WTC11 (cell line): ENCODE results near the gene UBE2G1. TPM values are rescaled to one million over a fixed set of nuclear protein-coding genes. Genes with fewer than 3 reads are reported as not detected.
A peak's percentile ranks its signal among the peaks of the same experiment; 100 is the strongest.

Source experiments
- ATAC-seq: fragments of 200-7000 bp; cut with Tn5 transposase; 2 replicates; pipeline ENCODE4 v1.10.0; 2021; ENCODE audit warnings: mild to moderate bottlenecking, moderate library complexity
- CTCF ChIA-PET: fragments of 300-600 bp; sonication (Branson Sonifier 250); formaldehyde crosslinking; loops from one replicate; lab custom pipeline; 2021; ENCODE audit warnings: antibody characterized with exemption; lab: Charles Lee
- POLR2A ChIA-PET: fragments of 350-600 bp; sonication (Branson Sonifier 250); formaldehyde crosslinking; loops from one replicate; lab custom pipeline; 2021; ENCODE audit warnings: antibody characterized with exemption; lab: Charles Lee
- DNase-seq: peaks from one replicate; pipeline ENCODE4 v3.0.0; 2021; ENCODE audit warnings: low spot score
- H3K27ac Mint-ChIP-seq: 2 replicates; pipeline ENCODE4 v1.8.0; 2021; ENCODE audit warnings: mixed read lengths
- H3K27me3 Mint-ChIP-seq: 2 replicates; pipeline ENCODE4 v1.8.0; 2021; ENCODE audit warnings: low read depth, mild to moderate bottlenecking, moderate library complexity, mixed read lengths
- H3K36me3 Mint-ChIP-seq: 2 replicates; pipeline ENCODE4 v1.8.0; 2021; ENCODE audit warnings: mixed read lengths
- H3K4me1 Mint-ChIP-seq: 2 replicates; pipeline ENCODE4 v1.8.0; 2022; ENCODE audit warnings: mixed read lengths
- H3K4me3 Mint-ChIP-seq: 2 replicates; pipeline ENCODE4 v1.8.0; 2021; ENCODE audit warnings: mild to moderate bottlenecking, moderate library complexity, mixed read lengths
- H3K9me3 Mint-ChIP-seq: 2 replicates; pipeline ENCODE4 v1.8.0; 2021; ENCODE audit warnings: mixed read lengths
- ATF1 ChIP-seq: sonication (generic); formaldehyde crosslinking; IDR thresholded peaks from 2 replicates; pipeline ENCODE4 v1.8.1; 2023; ENCODE audit warnings: mild to moderate bottlenecking, moderate library complexity, missing genetic modification reagents
- EMX1 ChIP-seq: fragments of 250-450 bp; sonication (Bioruptor Pico); IDR thresholded peaks from 2 replicates; pipeline ENCODE4 v1.8.0; 2021; ENCODE audit warnings: mild to moderate bottlenecking
- FOXP1 ChIP-seq: sonication (generic); formaldehyde crosslinking; IDR thresholded peaks from 2 replicates; pipeline ENCODE4 v1.8.0; 2022; ENCODE audit warnings: missing genetic modification reagents, mild to moderate bottlenecking, moderate library complexity, borderline replicate concordance
- GTF2I ChIP-seq: fragments of 250-450 bp; sonication (Bioruptor Pico); conservative IDR thresholded peaks from 2 replicates; pipeline ENCODE4 v1.4.0; 2021; ENCODE audit warnings: mild to moderate bottlenecking
- IRF2 ChIP-seq: sonication (generic); formaldehyde crosslinking; IDR thresholded peaks from 2 replicates; pipeline ENCODE4 v1.8.0; 2022; ENCODE audit warnings: low read depth, missing genetic modification reagents, borderline replicate concordance
- JUN ChIP-seq: sonication (generic); formaldehyde crosslinking; IDR thresholded peaks from 2 replicates; pipeline ENCODE4 v1.8.0; 2023; ENCODE audit warnings: mild to moderate bottlenecking, missing genetic modification reagents
- MLX ChIP-seq: sonication (generic); formaldehyde crosslinking; IDR thresholded peaks from 2 replicates; pipeline ENCODE4 v1.8.1; 2023; ENCODE audit warnings: mild to moderate bottlenecking, missing genetic modification reagents, moderate library complexity
- NFYB ChIP-seq: sonication (generic); formaldehyde crosslinking; conservative IDR thresholded peaks from 2 replicates; pipeline ENCODE4 v1.8.0; 2022; ENCODE audit warnings: low read depth, missing genetic modification reagents
- NR2C2 ChIP-seq: sonication (generic); formaldehyde crosslinking; IDR thresholded peaks from 2 replicates; pipeline ENCODE4 v1.8.0; 2022; ENCODE audit warnings: mild to moderate bottlenecking, missing genetic modification reagents
- NR3C1 ChIP-seq: sonication (generic); formaldehyde crosslinking; conservative IDR thresholded peaks from 2 replicates; pipeline ENCODE4 v1.8.1; 2023; ENCODE audit warnings: low read depth, mild to moderate bottlenecking, missing genetic modification reagents
- PREB ChIP-seq: sonication (generic); formaldehyde crosslinking; IDR thresholded peaks from 2 replicates; pipeline ENCODE4 v1.8.1; 2022; ENCODE audit warnings: mild to moderate bottlenecking, missing genetic modification reagents, moderate library complexity, borderline replicate concordance
- PRRX2 ChIP-seq: fragments of 250-450 bp; sonication (Bioruptor Pico); IDR thresholded peaks from 2 replicates; pipeline ENCODE4 v1.8.0; 2021; ENCODE audit warnings: mild to moderate bottlenecking
- RELA ChIP-seq: sonication (generic); formaldehyde crosslinking; IDR thresholded peaks from 2 replicates; pipeline ENCODE4 v1.8.1; 2022; ENCODE audit warnings: missing genetic modification reagents, mild to moderate bottlenecking, borderline replicate concordance
- RORB ChIP-seq: fragments of 250-450 bp; sonication (Bioruptor Pico); IDR thresholded peaks from 2 replicates; pipeline ENCODE4 v1.9.0; 2021; ENCODE audit warnings: mild to moderate bottlenecking
- SOX15 ChIP-seq: fragments of 250-450 bp; sonication (Bioruptor Pico); IDR thresholded peaks from 2 replicates; pipeline ENCODE4 v1.9.0; 2021; ENCODE audit warnings: mild to moderate bottlenecking
- STAT6 ChIP-seq: sonication (generic); formaldehyde crosslinking; conservative IDR thresholded peaks from 2 replicates; pipeline ENCODE4 v1.8.1; 2023; ENCODE audit warnings: mild to moderate bottlenecking, low read depth, missing genetic modification reagents, moderate library complexity
- TEAD4 ChIP-seq: sonication (generic); formaldehyde crosslinking; IDR thresholded peaks from 2 replicates; pipeline ENCODE4 v1.8.0; 2022; ENCODE audit warnings: mild to moderate bottlenecking, missing genetic modification reagents
- ZBTB21 ChIP-seq: sonication (generic); formaldehyde crosslinking; IDR thresholded peaks from 2 replicates; pipeline ENCODE4 v1.8.1; 2023; ENCODE audit warnings: mild to moderate bottlenecking, missing genetic modification reagents, borderline replicate concordance
- ZNF121 ChIP-seq: sonication (generic); formaldehyde crosslinking; IDR thresholded peaks from 2 replicates; pipeline ENCODE4 v1.8.0; 2023; ENCODE audit warnings: missing genetic modification reagents
- ZNF263 ChIP-seq: sonication (generic); formaldehyde crosslinking; IDR thresholded peaks from 2 replicates; pipeline ENCODE4 v1.8.1; 2022; ENCODE audit warnings: low read depth, mild to moderate bottlenecking, moderate library complexity, missing genetic modification reagents
- ZNF281 ChIP-seq: sonication (generic); formaldehyde crosslinking; IDR thresholded peaks from 2 replicates; pipeline ENCODE4 v1.8.0; 2023; ENCODE audit warnings: mild to moderate bottlenecking, missing genetic modification reagents
- total RNA-seq: library from RNA; stranded (reverse); gene quantifications from 3 replicates; pipeline ENCODE4 v1.2.3, GENCODE V29; 2021

UBE2G1 gene
- total RNA-seq, 1 experiment from 2014 or later = 177 TPM

GRCh38 chr17:4326112-4326511 is 40.4 kb downstream of the UBE2G1 start (continued):
- TF ChIP-seq IRF2 (CRISPR knock-in tag) (no peak), JUN (CRISPR knock-in tag) (no peak), FOXP1 (CRISPR knock-in tag) (no peak), MLX (CRISPR knock-in tag) (no peak), PRRX2 (no peak), ZNF263 (no peak), NR2C2 (no peak), TEAD4 (CRISPR knock-in tag) (no peak), EMX1 (CRISPR knock-in tag) (no peak), NFYB (CRISPR knock-in tag) (no peak), PREB (CRISPR knock-in tag) (no peak)

- CTCF ChIA-PET = interaction anchor here (2.1 kb wide), 1 partner anchor 109 kb away, joined by 4 read pairs; no protein-coding TSS in a partner anchor
- no peak for DNase-seq
- no peak for ATAC-seq
- Mint-ChIP-seq H3K9me3 (peaks cover 6% of the 10 kb centered on the region; the same call in 1 of the 2 replicates), H3K27ac (no peak overlapping the region), H3K4me3 (no peak overlapping the region), H3K36me3 (peaks cover 9% of the 10 kb centered on the region; the same call in 1 of the 2 replicates), H3K27me3 (no peaks in the 10 kb centered on the region)
- peak; percentile 58; the same call in 1 of the 2 replicates for TF ChIP-seq ZNF121 (CRISPR knock-in tag)
- no peak for TF ChIP-seq ZNF263
- TF ChIP-seq, all 79 proteins: peak for 1
- peaks cover 69% of the 10 kb centered on the region for H3K4me1 Mint-ChIP-seq
- POLR2A ChIA-PET = interaction anchor here (0.7 kb wide), 1 partner anchor 308 kb away, joined by 3 read pairs; no protein-coding TSS in a partner anchor
Measured at GRCh38 chr17:4324463-4324862, 42.0 kb downstream of the UBE2G1 start.

GRCh38 chr17:4319221-4319620 is 47.3 kb downstream of the UBE2G1 start:
- CTCF ChIA-PET = interaction anchor here (1.3 kb wide), 1 partner anchor 70 kb away, joined by 3 read pairs; no protein-coding TSS in a partner anchor
- peak overlapping the region; percentile 7; the same call in 1 of the 2 replicates for H3K4me3 Mint-ChIP-seq
- peak overlapping the region; percentile 85 for H3K27ac Mint-ChIP-seq
- 0 out of 2 replicates have a peak, but pooled peaks cover 5% of the 10 kb centered on the region for H3K36me3 Mint-ChIP-seq
- no peaks in the 10 kb centered on the region for H3K9me3 Mint-ChIP-seq
- DNase-seq (no peak), ATAC-seq (no peak)
- POLR2A ChIA-PET = no interaction called here
- 0 out of 2 replicates have a peak, but pooled peaks have one; percentile 46 for TF ChIP-seq ZNF121 (CRISPR knock-in tag)
- no peak for TF ChIP-seq NR2C2
- peaks cover 69% of the 10 kb centered on the region for H3K4me1 Mint-ChIP-seq
- no peaks in the 10 kb centered on the region for H3K27me3 Mint-ChIP-seq

GRCh38 chr17:4318596-4318995 is 47.9 kb downstream of the UBE2G1 start:
- POLR2A ChIA-PET = no interaction called here
- Mint-ChIP-seq H3K27ac (peak overlapping the region; percentile 85), H3K27me3 (no peaks in the 10 kb centered on the region), H3K9me3 (no peaks in the 10 kb centered on the region), H3K4me3 (no peak overlapping the region), H3K36me3 (0 out of 2 replicates have a peak, but pooled peaks cover 5% of the 10 kb centered on the region), H3K4me1 (peaks cover 69% of the 10 kb centered on the region)
- ATAC-seq (no peak), DNase-seq (no peak)
- TF ChIP-seq ZBTB21 (CRISPR knock-in tag) (no peak), RELA (CRISPR knock-in tag) (no peak), NR3C1 (CRISPR knock-in tag) (no peak), PREB (CRISPR knock-in tag) (no peak), SOX15 (no peak), EMX1 (CRISPR knock-in tag) (no peak), RORB (CRISPR knock-in tag) (no peak), GTF2I (CRISPR knock-in tag) (no peak), STAT6 (no peak), ZNF281 (CRISPR knock-in tag) (no peak), ATF1 (CRISPR knock-in tag) (no peak)
- CTCF ChIA-PET = interaction anchor here (1.3 kb wide), 1 partner anchor 69 kb away, joined by 3 read pairs; no protein-coding TSS in a partner anchor
